Activated naive CD8-positive, alpha-beta T cell treated with anti-CD3 and anti-CD28 coated beads, Interleukin-2, amount 50 U/mL, for 24 hours (primary cell): ENCODE results near the gene ST6GALNAC4.

Source experiments
- ATAC-seq: fragments of 150-1000 bp; cut with Tn5 transposase; one replicate; pipeline ENCODE4 v1.10.0; 2021
- DNase-seq: peaks from one replicate; pipeline ENCODE4 v3.0.0; 2021
- H3K27ac Mint-ChIP-seq: one replicate; pipeline ENCODE4 v1.8.0; 2021; ENCODE audit warnings: mild to moderate bottlenecking, mixed read lengths
- H3K27me3 Mint-ChIP-seq: one replicate; pipeline ENCODE4 v1.8.0; 2021; ENCODE audit warnings: mixed read lengths
- H3K36me3 Mint-ChIP-seq: one replicate; pipeline ENCODE4 v1.8.0; 2021; ENCODE audit warnings: low read depth, mixed read lengths
- H3K4me1 Mint-ChIP-seq: one replicate; pipeline ENCODE4 v1.8.0; 2021; ENCODE audit warnings: mixed read lengths
- H3K4me3 Mint-ChIP-seq: one replicate; pipeline ENCODE4 v1.8.0; 2021; ENCODE audit warnings: mild to moderate bottlenecking, moderate library complexity, mixed read lengths
- H3K9me3 Mint-ChIP-seq: one replicate; pipeline ENCODE4 v1.8.0; 2021; ENCODE audit warnings: mixed read lengths

ST6GALNAC4 gene

DNA sequence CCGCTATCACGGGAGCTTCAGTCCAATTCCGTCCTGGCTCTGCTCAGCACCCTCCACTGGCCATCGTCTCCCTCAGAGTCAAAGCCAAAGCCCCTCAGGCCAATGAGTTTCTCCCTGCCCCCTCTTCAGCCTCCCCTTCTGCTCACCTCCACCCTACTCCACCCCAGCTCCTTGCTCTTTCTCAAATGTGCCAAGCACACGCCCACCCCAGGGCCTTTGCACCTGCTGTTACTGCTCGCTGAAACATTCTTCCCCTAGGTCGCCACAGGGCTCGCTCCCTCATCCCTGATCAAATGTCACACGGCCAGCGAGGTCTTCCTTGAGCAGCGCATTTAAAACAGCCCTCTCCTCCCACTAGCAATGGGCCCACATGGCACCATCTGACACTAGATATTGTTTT is 56.1 kb downstream of the ST6GALNAC4 start:
- Mint-ChIP-seq H3K36me3 (peaks cover 1% of the 10 kb centered on the region), H3K4me1 (peaks cover 46% of the 10 kb centered on the region), H3K9me3 (no peaks in the 10 kb centered on the region), H3K27ac (no peak overlapping the region), H3K4me3 (no peak overlapping the region), H3K27me3 (no peaks in the 10 kb centered on the region)
- ATAC-seq (no peak), DNase-seq (no peak)

DNA sequence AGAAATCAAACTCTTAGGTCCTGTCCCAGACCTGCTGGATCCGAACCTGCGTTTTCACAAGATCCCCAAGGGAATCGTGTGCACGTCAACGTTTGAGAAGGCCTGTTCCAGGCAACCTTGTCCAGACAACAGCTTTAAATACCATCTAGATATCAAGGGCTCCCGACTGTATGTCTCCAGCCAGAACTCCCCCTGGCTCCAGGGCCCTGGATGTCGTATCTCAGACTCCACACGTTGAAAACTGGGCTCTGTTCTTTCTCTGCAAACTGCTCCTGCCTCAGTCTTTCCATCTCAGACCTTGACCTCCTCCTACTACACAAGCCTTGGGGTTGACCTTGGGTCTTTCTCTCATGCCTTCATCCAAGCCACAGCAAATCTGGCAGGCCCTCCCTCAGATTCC is 56.6 kb downstream of the ST6GALNAC4 start:
- Mint-ChIP-seq H3K27ac (no peak overlapping the region), H3K27me3 (no peaks in the 10 kb centered on the region), H3K9me3 (no peaks in the 10 kb centered on the region), H3K4me3 (no peak overlapping the region), H3K36me3 (no peaks in the 10 kb centered on the region), H3K4me1 (peaks cover 46% of the 10 kb centered on the region)
- ATAC-seq (no peak), DNase-seq (no peak)

DNA sequence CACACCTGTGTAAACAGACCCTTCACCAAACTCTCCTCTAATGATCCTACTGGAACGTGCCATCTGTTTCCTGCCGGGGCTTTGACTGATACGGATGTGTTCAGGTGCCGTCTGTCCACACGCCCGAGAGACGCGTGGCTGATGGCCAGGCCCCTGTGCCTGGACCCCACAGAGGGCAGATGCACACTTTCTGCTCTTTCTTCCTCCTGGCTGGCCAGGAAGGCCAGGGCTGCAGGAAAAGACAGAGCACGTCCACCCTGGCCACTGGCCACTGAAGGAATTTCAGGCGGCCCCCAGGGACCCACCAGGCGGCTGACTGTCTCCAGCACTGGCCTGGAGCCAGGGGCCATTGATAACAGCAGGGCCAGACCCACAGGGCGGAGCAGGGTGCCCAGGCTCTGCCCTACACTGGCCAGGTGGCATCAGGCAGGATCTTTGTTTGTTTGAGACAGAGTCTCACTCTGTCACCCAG is 58.8 kb downstream of the ST6GALNAC4 start:
- Mint-ChIP-seq H3K27me3 (no peaks in the 10 kb centered on the region), H3K4me1 (peaks cover 45% of the 10 kb centered on the region), H3K36me3 (no peaks in the 10 kb centered on the region), H3K27ac (no peak overlapping the region), H3K9me3 (no peaks in the 10 kb centered on the region), H3K4me3 (no peak overlapping the region)
- ATAC-seq: no peak
- no peak for DNase-seq
